22Rv1 (cell line): ENCODE data around the gene MPRIP.

Source experiments
- ZFX ChIP-seq: fragments of 450-650 bp; IDR thresholded peaks from 2 replicates; pipeline ENCODE4 v1.6.1; 2017; ENCODE audit warnings: antibody characterized with exemption, borderline replicate concordance
- TF ChIP-seq, protein P1 (sequence below): fragments of 450-650 bp; IDR thresholded peaks from 2 replicates; pipeline ENCODE4 v1.5.1; 2017; ENCODE audit warnings: mild to moderate bottlenecking

DNA sequence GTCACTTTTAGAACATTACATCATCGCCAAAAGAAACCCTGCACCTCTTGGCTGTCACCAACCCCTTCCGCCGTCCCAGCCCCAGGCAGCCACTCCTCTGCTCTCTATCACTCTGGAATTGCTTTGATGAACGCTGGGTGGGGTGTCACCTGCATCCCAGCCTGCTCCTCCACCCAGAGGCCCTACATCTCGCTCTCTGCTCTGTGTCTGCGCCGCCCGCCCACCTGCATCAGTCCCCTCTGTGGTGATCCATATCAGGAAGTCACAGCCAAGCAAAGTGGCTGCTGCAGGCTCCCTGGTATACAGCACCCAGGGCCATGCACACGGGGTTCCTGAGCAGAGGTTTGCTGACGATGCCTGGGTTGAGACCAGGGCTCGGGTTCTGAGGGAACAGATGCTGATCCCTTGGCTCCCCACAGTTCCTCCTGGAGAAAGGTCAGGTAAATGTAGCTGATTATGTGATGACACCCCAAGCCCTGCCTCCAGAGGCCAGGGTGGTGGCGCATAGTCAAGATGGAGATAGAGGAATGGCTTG lies 30.8 kb downstream of the MPRIP start:
- TF ChIP-seq, protein P1, sequence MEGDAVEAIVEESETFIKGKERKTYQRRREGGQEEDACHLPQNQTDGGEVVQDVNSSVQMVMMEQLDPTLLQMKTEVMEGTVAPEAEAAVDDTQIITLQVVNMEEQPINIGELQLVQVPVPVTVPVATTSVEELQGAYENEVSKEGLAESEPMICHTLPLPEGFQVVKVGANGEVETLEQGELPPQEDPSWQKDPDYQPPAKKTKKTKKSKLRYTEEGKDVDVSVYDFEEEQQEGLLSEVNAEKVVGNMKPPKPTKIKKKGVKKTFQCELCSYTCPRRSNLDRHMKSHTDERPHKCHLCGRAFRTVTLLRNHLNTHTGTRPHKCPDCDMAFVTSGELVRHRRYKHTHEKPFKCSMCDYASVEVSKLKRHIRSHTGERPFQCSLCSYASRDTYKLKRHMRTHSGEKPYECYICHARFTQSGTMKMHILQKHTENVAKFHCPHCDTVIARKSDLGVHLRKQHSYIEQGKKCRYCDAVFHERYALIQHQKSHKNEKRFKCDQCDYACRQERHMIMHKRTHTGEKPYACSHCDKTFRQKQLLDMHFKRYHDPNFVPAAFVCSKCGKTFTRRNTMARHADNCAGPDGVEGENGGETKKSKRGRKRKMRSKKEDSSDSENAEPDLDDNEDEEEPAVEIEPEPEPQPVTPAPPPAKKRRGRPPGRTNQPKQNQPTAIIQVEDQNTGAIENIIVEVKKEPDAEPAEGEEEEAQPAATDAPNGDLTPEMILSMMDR, result no peak
- TF ChIP-seq ZFX, result no peak
